HCT116 (cell line): ENCODE data around the gene C3orf52. TPM values are rescaled to one million over a fixed set of nuclear protein-coding genes. Genes with fewer than 3 reads are reported as not detected.

ENCODE experiments used
- ATAC-seq: fragments of 200-7000 bp; cut with Tn5 transposase; 2 replicates; pipeline ENCODE4 v1.9.1; 2020; ENCODE audit warnings: mild to moderate bottlenecking, moderate library complexity
- BruUV-seq: library from RNA; stranded (reverse); fragments of 400-500 nt; replicated peaks from 2 replicates; lab custom pipeline; 2021; lab: Mats Ljungman, UMichigan
- CTCF ChIA-PET: fragments of 300-600 bp; sonication (Branson Sonifier 250); formaldehyde crosslinking; loops from one replicate; lab custom pipeline; 2021; ENCODE audit warnings: antibody characterized with exemption; lab: Charles Lee
- POLR2A ChIA-PET: fragments of 300-600, 350-600 bp; sonication (Branson Sonifier 250); formaldehyde crosslinking; loops from one replicate; lab custom pipeline; 2021; ENCODE audit warnings: antibody characterized with exemption; lab: Charles Lee
- RAD21 ChIA-PET, 2 experiments: fragments of 300-600 bp; sonication (Branson Sonifier 250); formaldehyde crosslinking; loops; one replicate each; lab custom pipeline; 2023; ENCODE audit warnings: low total read pairs in 2 of 2; ENCODE audit not compliant: uncharacterized antibody in 2 of 2, unreplicated experiment in 2 of 2, low non-redundant PET in 1 of 2; lab: Charles Lee
- DNase-seq: peaks from one replicate; pipeline ENCODE4 v3.0.0-alpha.2; 2010; ENCODE audit warnings: low read depth, low spot score
- H2AFZ ChIP-seq: fragments of 200-600 bp; shearing (Covaris generic), sonication (generic); 2 replicates; pipeline ENCODE4 v1.6.1; 2017; ENCODE audit warnings: low read depth, mixed run types, mixed read lengths, antibody characterized with exemption, low read length; ENCODE audit not compliant: poor library complexity, severe bottlenecking
- H3K27ac ChIP-seq: 2 replicates; pipeline ENCODE4 v1.5.1; 2012; ENCODE audit warnings: low read depth, low read length
- H3K27me3 ChIP-seq: fragments of 200-600 bp; sonication (generic); 2 replicates; pipeline ENCODE4 v1.6.1; 2016; ENCODE audit warnings: mixed run types, low read length, mixed read lengths; ENCODE audit not compliant: insufficient read depth
- H3K36me3 ChIP-seq, 2 experiments: fragments of 200-500 bp in 1 of 2; fragments of 200-600 bp in 1 of 2; sonication (Bioruptor generic) in 1 of 2; sonication (generic) in 1 of 2; 2 replicates each; pipeline versions ENCODE4 v1.5.1 to v1.6.1; 2014 to 2016; ENCODE audit warnings: low read length in 2 of 2, inconsistent platforms in 1 of 2, mixed read lengths in 1 of 2, mixed run types in 1 of 2; ENCODE audit not compliant: insufficient read depth in 2 of 2, control insufficient read depth in 1 of 2
- H3K4me1 ChIP-seq, 2 experiments: fragments of 200-600 bp in 1 of 2; sonication (generic) in 1 of 2; 2 replicates each; pipeline versions ENCODE4 v1.5.1 to v1.6.1; 2012 to 2017; ENCODE audit warnings: low read length in 2 of 2, inconsistent platforms in 1 of 2, mild to moderate bottlenecking in 1 of 2, mixed read lengths in 1 of 2, mixed run types in 1 of 2, moderate library complexity in 1 of 2; ENCODE audit not compliant: insufficient read depth in 2 of 2, control insufficient read depth in 1 of 2
- H3K4me2 ChIP-seq: fragments of 200-600 bp; sonication (generic); 2 replicates; pipeline ENCODE4 v1.6.1; 2017; ENCODE audit warnings: mixed run types, low read length, mixed read lengths
- H3K4me3 ChIP-seq, 2 experiments: fragments of 200-600 bp in 1 of 2; sonication (generic) in 1 of 2; replicated peaks in 1 of 2; 2 replicates each; pipeline ENCODE4 v1.5.1; 2011 to 2016; ENCODE audit warnings: low read length in 2 of 2, control low read depth in 1 of 2, low read depth in 1 of 2, mild to moderate bottlenecking in 1 of 2, mixed read lengths in 1 of 2, mixed run types in 1 of 2
- H3K79me2 ChIP-seq: fragments of 200-600 bp; sonication (generic); 2 replicates; pipeline ENCODE4 v1.6.1; 2017; ENCODE audit warnings: mild to moderate bottlenecking, mixed run types, low read length, moderate library complexity, mixed read lengths; ENCODE audit not compliant: insufficient read depth
- H3K9ac ChIP-seq: fragments of 200-600 bp; sonication (generic); 2 replicates; pipeline ENCODE4 v1.6.1; 2016; ENCODE audit warnings: low read length, mixed read lengths
- H3K9me2 ChIP-seq: fragments of 200-600 bp; sonication (generic), shearing (Covaris generic); 2 replicates; pipeline ENCODE4 v1.6.1; 2017; ENCODE audit warnings: mixed run types, mild to moderate bottlenecking, moderate library complexity; ENCODE audit not compliant: insufficient read depth
- H3K9me3 ChIP-seq, 2 experiments: fragments of 200-500 bp in 1 of 2; fragments of 200-600 bp in 1 of 2; sonication (Bioruptor generic) in 1 of 2; sonication (generic) in 1 of 2; 2 replicates each; pipeline ENCODE4 v1.6.1; 2014 to 2017; ENCODE audit warnings: low read length in 2 of 2, mixed read lengths in 2 of 2, inconsistent platforms in 1 of 2, low read depth in 1 of 2, mild to moderate bottlenecking in 1 of 2, mixed run types in 1 of 2, moderate library complexity in 1 of 2; ENCODE audit not compliant: control insufficient read depth in 1 of 2, insufficient read depth in 1 of 2
- H4K20me1 ChIP-seq: fragments of 200-600 bp; sonication (generic), shearing (Covaris generic); 2 replicates; pipeline ENCODE4 v1.6.1; 2017; ENCODE audit warnings: mixed run types, mild to moderate bottlenecking, moderate library complexity; ENCODE audit not compliant: insufficient read depth
- CBX3 ChIP-seq: IDR thresholded peaks from 2 replicates; pipeline ENCODE4 v1.6.1; 2012; ENCODE audit warnings: low read depth
- EGR1 ChIP-seq: IDR thresholded peaks from 2 replicates; pipeline ENCODE4 v1.6.1; 2012; ENCODE audit warnings: low read depth
- ELF1 ChIP-seq: IDR thresholded peaks from 2 replicates; pipeline ENCODE4 v1.6.1; 2012; ENCODE audit warnings: low read depth, borderline replicate concordance
- EZH2 ChIP-seq: fragments of 200-600 bp; sonication (generic); IDR thresholded peaks from 2 replicates; pipeline ENCODE4 v1.6.1; 2017; ENCODE audit warnings: antibody characterized with exemption, mixed run types
- EZH2phosphoT487 ChIP-seq: fragments of 200-600 bp; IDR thresholded peaks from 2 replicates; pipeline ENCODE4 v1.6.1; 2018; ENCODE audit warnings: antibody characterized with exemption, borderline replicate concordance
- FOSL1 ChIP-seq: IDR thresholded peaks from 2 replicates; pipeline ENCODE4 v1.6.1; 2012; ENCODE audit warnings: low read depth
- JUND ChIP-seq: IDR thresholded peaks from 2 replicates; pipeline ENCODE4 v1.6.1; 2012
- RAD21 ChIP-seq: IDR thresholded peaks from 2 replicates; pipeline ENCODE4 v1.6.1; 2012; ENCODE audit warnings: low read depth, mild to moderate bottlenecking
- SP1 ChIP-seq: IDR thresholded peaks from 2 replicates; pipeline ENCODE4 v1.6.1; 2012; ENCODE audit warnings: low read depth
- ZNF274 ChIP-seq: fragments of 200-500 bp; sonication (Bioruptor generic); IDR thresholded peaks from 2 replicates; pipeline ENCODE4 v1.6.1; 2014; ENCODE audit warnings: mild to moderate bottlenecking, low read depth, low read length, inconsistent platforms
- intact Hi-C: fragments of 100-400 bp; cut with micrococcal nuclease; formaldehyde crosslinking; loops from 2 replicates; pipeline ENCODE4 v1.10.0; 2022
- total RNA-seq: library from RNA; stranded (reverse); gene quantifications from one replicate; pipeline ENCODE4 v1.2.1, GENCODE V29; 2021; ENCODE audit not compliant: unreplicated experiment
- TF ChIP-seq, protein P1 (sequence below): IDR thresholded peaks from 2 replicates; pipeline ENCODE4 v1.6.1; 2011; ENCODE audit warnings: mild to moderate bottlenecking, low read length, moderate library complexity; ENCODE audit not compliant: insufficient replicate concordance; ENCODE audit errors: extremely low read depth
- TF ChIP-seq, protein P2 (sequence below): IDR thresholded peaks from 2 replicates; pipeline ENCODE4 v1.6.1; 2012; ENCODE audit warnings: low read depth
- TF ChIP-seq, protein P3 (sequence below), 3 experiments: fragments of 200-600 bp in 1 of 3; sonication (generic) in 1 of 3; IDR thresholded peaks in 2 of 3; conservative IDR thresholded peaks in 1 of 3; 2 replicates each; pipeline ENCODE4 v1.5.1; 2012 to 2017; ENCODE audit warnings: low read depth in 2 of 3, low read length in 2 of 3, antibody characterized with exemption in 1 of 3, borderline replicate concordance in 1 of 3, control low read depth in 1 of 3, mild to moderate bottlenecking in 1 of 3, mixed read lengths in 1 of 3, mixed run types in 1 of 3, moderate library complexity in 1 of 3; ENCODE audit not compliant: insufficient read depth in 1 of 3

The C3orf52 gene
- total RNA-seq, 1 experiment from 2014 or later: 14.3 TPM

DNA sequence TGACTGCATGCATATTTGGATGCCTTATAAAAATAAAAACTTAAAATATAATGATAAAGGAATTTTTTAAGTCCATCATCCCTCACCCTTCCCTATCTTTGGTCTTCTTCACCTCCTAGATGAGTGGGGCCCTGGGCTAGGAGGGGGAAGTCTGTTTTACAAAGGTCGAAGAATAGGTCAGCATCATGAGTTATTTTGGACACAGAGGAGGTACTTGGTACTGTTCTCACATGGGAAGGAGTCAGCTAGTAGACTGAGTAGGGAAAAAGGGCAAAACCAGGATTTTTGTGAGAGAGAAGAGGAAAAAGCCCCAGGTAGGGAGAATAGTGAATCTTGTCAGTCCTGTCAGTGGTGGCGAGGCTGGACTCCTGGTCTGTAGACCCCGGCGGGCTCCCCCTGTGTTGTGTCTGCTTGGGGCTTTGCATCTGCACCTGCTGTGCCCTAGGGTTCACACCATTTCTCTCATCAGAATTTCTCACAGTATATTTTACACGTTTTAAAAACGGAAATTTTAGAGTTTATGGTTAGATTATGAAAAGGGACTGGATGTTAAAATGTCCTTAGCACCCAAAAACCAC is 29.7 kb downstream of the C3orf52 start:
- CTCF ChIA-PET: no interaction called here

DNA sequence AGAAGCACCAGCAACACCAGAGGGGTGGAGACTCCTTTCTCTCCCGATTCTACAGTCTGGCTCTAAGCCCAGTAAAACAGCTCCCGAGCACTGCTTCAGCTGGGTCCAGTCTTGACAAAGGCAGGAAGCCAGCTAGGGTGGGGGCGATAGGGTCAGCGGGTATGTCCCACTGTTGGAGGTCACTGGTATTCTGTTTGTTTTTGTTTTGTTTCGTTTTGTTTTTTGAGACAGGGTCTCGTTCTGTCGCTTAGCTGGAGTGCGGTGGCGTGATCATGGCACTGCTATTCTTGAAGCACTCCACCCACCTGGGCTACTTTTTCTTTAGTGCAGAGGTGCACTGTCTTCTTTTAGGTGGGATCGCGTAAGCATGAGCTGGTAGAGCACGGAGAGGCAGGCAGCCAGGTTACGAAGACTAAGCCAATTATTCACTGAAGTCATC is 30.6 kb downstream of the C3orf52 start:
- Histone ChIP-seq H3K27me3 (no peaks in the 10 kb centered on the region), H2AFZ (no peak overlapping the region), H3K9me3 (no peaks in the 10 kb centered on the region), H3K79me2 (no peaks in the 10 kb centered on the region), H3K27ac (no peak overlapping the region), H3K4me3 (no peak overlapping the region), H4K20me1 (no peaks in the 10 kb centered on the region), H3K4me2 (no peak overlapping the region), H3K4me1 (no peaks in the 10 kb centered on the region), H3K9ac (no peak overlapping the region), H3K36me3 (peaks cover 22 to 42% of the 10 kb centered on the region in 2 experiments; a peak in 3 of 4 replicates), H3K9me2 (no peaks in the 10 kb centered on the region)
- no peak for DNase-seq
- POLR2A ChIA-PET: no interaction called here
- BruUV-seq: no TSS peak
- no peak for ATAC-seq
- CTCF ChIA-PET: no interaction called here
- intact Hi-C loops: loop anchor here (10.0 kb wide), 1 partner anchor 858 kb away; the partner anchor contains the start of gene CD200R1
- RAD21 ChIA-PET: no interaction called here
- TF ChIP-seq CBX3: no peak
- TF ChIP-seq SP1: no peak
- no peak for TF ChIP-seq ZNF274
- TF ChIP-seq, protein P1, sequence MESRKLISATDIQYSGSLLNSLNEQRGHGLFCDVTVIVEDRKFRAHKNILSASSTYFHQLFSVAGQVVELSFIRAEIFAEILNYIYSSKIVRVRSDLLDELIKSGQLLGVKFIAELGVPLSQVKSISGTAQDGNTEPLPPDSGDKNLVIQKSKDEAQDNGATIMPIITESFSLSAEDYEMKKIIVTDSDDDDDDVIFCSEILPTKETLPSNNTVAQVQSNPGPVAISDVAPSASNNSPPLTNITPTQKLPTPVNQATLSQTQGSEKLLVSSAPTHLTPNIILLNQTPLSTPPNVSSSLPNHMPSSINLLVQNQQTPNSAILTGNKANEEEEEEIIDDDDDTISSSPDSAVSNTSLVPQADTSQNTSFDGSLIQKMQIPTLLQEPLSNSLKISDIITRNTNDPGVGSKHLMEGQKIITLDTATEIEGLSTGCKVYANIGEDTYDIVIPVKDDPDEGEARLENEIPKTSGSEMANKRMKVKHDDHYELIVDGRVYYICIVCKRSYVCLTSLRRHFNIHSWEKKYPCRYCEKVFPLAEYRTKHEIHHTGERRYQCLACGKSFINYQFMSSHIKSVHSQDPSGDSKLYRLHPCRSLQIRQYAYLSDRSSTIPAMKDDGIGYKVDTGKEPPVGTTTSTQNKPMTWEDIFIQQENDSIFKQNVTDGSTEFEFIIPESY: no peak
- no peak for TF ChIP-seq JUND
- TF ChIP-seq, protein P2, sequence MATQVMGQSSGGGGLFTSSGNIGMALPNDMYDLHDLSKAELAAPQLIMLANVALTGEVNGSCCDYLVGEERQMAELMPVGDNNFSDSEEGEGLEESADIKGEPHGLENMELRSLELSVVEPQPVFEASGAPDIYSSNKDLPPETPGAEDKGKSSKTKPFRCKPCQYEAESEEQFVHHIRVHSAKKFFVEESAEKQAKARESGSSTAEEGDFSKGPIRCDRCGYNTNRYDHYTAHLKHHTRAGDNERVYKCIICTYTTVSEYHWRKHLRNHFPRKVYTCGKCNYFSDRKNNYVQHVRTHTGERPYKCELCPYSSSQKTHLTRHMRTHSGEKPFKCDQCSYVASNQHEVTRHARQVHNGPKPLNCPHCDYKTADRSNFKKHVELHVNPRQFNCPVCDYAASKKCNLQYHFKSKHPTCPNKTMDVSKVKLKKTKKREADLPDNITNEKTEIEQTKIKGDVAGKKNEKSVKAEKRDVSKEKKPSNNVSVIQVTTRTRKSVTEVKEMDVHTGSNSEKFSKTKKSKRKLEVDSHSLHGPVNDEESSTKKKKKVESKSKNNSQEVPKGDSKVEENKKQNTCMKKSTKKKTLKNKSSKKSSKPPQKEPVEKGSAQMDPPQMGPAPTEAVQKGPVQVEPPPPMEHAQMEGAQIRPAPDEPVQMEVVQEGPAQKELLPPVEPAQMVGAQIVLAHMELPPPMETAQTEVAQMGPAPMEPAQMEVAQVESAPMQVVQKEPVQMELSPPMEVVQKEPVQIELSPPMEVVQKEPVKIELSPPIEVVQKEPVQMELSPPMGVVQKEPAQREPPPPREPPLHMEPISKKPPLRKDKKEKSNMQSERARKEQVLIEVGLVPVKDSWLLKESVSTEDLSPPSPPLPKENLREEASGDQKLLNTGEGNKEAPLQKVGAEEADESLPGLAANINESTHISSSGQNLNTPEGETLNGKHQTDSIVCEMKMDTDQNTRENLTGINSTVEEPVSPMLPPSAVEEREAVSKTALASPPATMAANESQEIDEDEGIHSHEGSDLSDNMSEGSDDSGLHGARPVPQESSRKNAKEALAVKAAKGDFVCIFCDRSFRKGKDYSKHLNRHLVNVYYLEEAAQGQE: no peak
- TF ChIP-seq, protein P3, sequence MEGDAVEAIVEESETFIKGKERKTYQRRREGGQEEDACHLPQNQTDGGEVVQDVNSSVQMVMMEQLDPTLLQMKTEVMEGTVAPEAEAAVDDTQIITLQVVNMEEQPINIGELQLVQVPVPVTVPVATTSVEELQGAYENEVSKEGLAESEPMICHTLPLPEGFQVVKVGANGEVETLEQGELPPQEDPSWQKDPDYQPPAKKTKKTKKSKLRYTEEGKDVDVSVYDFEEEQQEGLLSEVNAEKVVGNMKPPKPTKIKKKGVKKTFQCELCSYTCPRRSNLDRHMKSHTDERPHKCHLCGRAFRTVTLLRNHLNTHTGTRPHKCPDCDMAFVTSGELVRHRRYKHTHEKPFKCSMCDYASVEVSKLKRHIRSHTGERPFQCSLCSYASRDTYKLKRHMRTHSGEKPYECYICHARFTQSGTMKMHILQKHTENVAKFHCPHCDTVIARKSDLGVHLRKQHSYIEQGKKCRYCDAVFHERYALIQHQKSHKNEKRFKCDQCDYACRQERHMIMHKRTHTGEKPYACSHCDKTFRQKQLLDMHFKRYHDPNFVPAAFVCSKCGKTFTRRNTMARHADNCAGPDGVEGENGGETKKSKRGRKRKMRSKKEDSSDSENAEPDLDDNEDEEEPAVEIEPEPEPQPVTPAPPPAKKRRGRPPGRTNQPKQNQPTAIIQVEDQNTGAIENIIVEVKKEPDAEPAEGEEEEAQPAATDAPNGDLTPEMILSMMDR (IDR thresholded peaks at IDR 0.05 in 2 of 3, conservative IDR thresholded peaks at IDR 0.05 in 1 of 3; ENCODE audit: borderline replicate concordance in 1 of 3, insufficient read depth in 1 of 3, low read depth in 2 of 3, low read length in 2 of 3): no peak
- no peak for TF ChIP-seq EZH2phosphoT487
- TF ChIP-seq RAD21: no peak
- TF ChIP-seq FOSL1: no peak
- no peak for TF ChIP-seq ELF1

More for the DNA sequence above, 29.7 kb downstream of the C3orf52 start:
- H3K9me3 ChIP-seq: no peaks in the 10 kb centered on the region
- H3K4me3 ChIP-seq: no peak overlapping the region
- BruUV-seq: no TSS peak
- no peaks in the 10 kb centered on the region for H4K20me1 ChIP-seq
- intact Hi-C loops: loop anchor here (10.0 kb wide), 1 partner anchor 859 kb away; the partner anchor contains the start of gene CD200R1
- H3K4me1 ChIP-seq: no peaks in the 10 kb centered on the region
- no peak overlapping the region for H3K27ac ChIP-seq
- no peaks in the 10 kb centered on the region for H3K79me2 ChIP-seq
- H3K36me3 ChIP-seq: peaks cover 20 to 42% of the 10 kb centered on the region in 2 experiments; a peak in 3 of 4 replicates
- no peak overlapping the region for H2AFZ ChIP-seq
- RAD21 ChIA-PET: no interaction called here
- no peaks in the 10 kb centered on the region for H3K9me2 ChIP-seq
- no peaks in the 10 kb centered on the region for H3K27me3 ChIP-seq
- H3K4me2 ChIP-seq: no peak overlapping the region
- H3K9ac ChIP-seq: no peak overlapping the region
- ATAC-seq (no peak), DNase-seq (no peak)
- POLR2A ChIA-PET: no interaction called here
- TF ChIP-seq EZH2 (no peak), JUND (no peak), EGR1 (no peak), SP1 (no peak)
